Activated CD4-positive, alpha-beta T cell treated with anti-CD3 and anti-CD28 coated beads, Interleukin-2, amount 10 ng/mL, durations not matched to agents 24 days and 14 days (primary cell): ENCODE results near the gene UHRF1. TPM values are rescaled to one million over a fixed set of nuclear protein-coding genes. Genes with fewer than 3 reads are reported as not detected.
"Not testable (repeated sequence)": the region's sequence is repeated elsewhere in the genome, so short reads cannot be mapped to it uniquely, and the experiment has no call there.

ENCODE experiments used
- DNase-seq: peaks from one replicate; pipeline ENCODE4 v3.0.0; 2022
- H3K27ac Mint-ChIP-seq: one replicate; pipeline ENCODE4 v1.8.0; 2022; ENCODE audit warnings: mild to moderate bottlenecking, mixed read lengths
- H3K27me3 Mint-ChIP-seq: one replicate; pipeline ENCODE4 v1.8.0; 2022; ENCODE audit warnings: mixed read lengths
- H3K36me3 Mint-ChIP-seq: one replicate; pipeline ENCODE4 v1.8.0; 2022; ENCODE audit warnings: low read depth, mild to moderate bottlenecking, mixed read lengths
- H3K4me1 Mint-ChIP-seq: one replicate; pipeline ENCODE4 v1.8.0; 2021; ENCODE audit warnings: mixed read lengths
- H3K4me3 Mint-ChIP-seq: one replicate; pipeline ENCODE4 v1.8.0; 2022; ENCODE audit warnings: mild to moderate bottlenecking, moderate library complexity, mixed read lengths
- H3K9me3 Mint-ChIP-seq: one replicate; pipeline ENCODE4 v1.8.0; 2021; ENCODE audit warnings: mixed read lengths
- intact Hi-C: fragments of 100-400 bp; cut with micrococcal nuclease; formaldehyde crosslinking; loops from one replicate; pipeline ENCODE4 v1.15.1; 2023
- total RNA-seq: library from RNA; stranded (reverse); gene quantifications from 2 replicates; pipeline ENCODE4 v1.2.3, GENCODE V29; 2022

The UHRF1 gene
- total RNA-seq, 1 donor from 2014 or later: 161 TPM

- H3K36me3 Mint-ChIP-seq: peaks cover 22% of the 10 kb centered on the region
- H3K27me3 Mint-ChIP-seq, DNase-seq, H3K27ac Mint-ChIP-seq, H3K4me3 Mint-ChIP-seq, H3K9me3 Mint-ChIP-seq: not testable (repeated sequence)
- H3K4me1 Mint-ChIP-seq: peaks cover 24% of the 10 kb centered on the region
- intact Hi-C loops: loop anchor here (10.0 kb wide), 1 partner anchor 49 kb away; no protein-coding TSS in a partner anchor
Observed at GRCh38 chr19:4975601-4976000, 66.3 kb downstream of the UHRF1 start.

GRCh38 chr19:4976401-4977298, 67.3 kb downstream of the UHRF1 start:
- no peak overlapping the region for H3K27ac Mint-ChIP-seq
- intact Hi-C loops: loop anchor here (10.0 kb wide), 1 partner anchor 48 kb away; no protein-coding TSS in a partner anchor

GRCh38 chr19:4977299-4978174, 68.2 kb downstream of the UHRF1 start:
- H3K4me1 Mint-ChIP-seq: peaks cover 12% of the 10 kb centered on the region
- no peak overlapping the region for H3K27ac Mint-ChIP-seq
- DNase-seq: no peak
- intact Hi-C loops: loop anchor here (10.0 kb wide), 1 partner anchor 47 kb away; no protein-coding TSS in a partner anchor
- H3K4me3 Mint-ChIP-seq: no peak overlapping the region
- H3K9me3 Mint-ChIP-seq: no peaks in the 10 kb centered on the region
- H3K36me3 Mint-ChIP-seq: peaks cover 17% of the 10 kb centered on the region
- no peaks in the 10 kb centered on the region for H3K27me3 Mint-ChIP-seq

More at GRCh38 chr19:4976401-4977298, 67.3 kb downstream of the UHRF1 start:
- Mint-ChIP-seq H3K4me1 (peaks cover 15% of the 10 kb centered on the region), H3K36me3 (peaks cover 17% of the 10 kb centered on the region), H3K27me3 (no peaks in the 10 kb centered on the region), H3K9me3 (no peaks in the 10 kb centered on the region), H3K4me3 (no peak overlapping the region)
- DNase-seq: no peak

GRCh38 chr19:4979211-4979807, 70.0 kb downstream of the UHRF1 start:
- Mint-ChIP-seq H3K36me3 (peaks cover 17% of the 10 kb centered on the region), H3K27me3 (no peaks in the 10 kb centered on the region), H3K9me3 (no peaks in the 10 kb centered on the region), H3K27ac (no peak overlapping the region), H3K4me3 (no peak overlapping the region), H3K4me1 (peaks cover 11% of the 10 kb centered on the region)
- intact Hi-C loops: loop anchor here (10.0 kb wide), 1 partner anchor 45 kb away; no protein-coding TSS in a partner anchor
- DNase-seq: no peak

GRCh38 chr19:4980067-4980466, 70.8 kb downstream of the UHRF1 start:
- no peak for DNase-seq
- Mint-ChIP-seq H3K4me1 (peaks cover 8% of the 10 kb centered on the region), H3K27ac (no peak overlapping the region), H3K36me3 (peaks cover 14% of the 10 kb centered on the region), H3K27me3 (no peaks in the 10 kb centered on the region), H3K9me3 (no peaks in the 10 kb centered on the region), H3K4me3 (no peak overlapping the region)
- intact Hi-C loops: no loop called here

- no peak for DNase-seq
- no peaks in the 10 kb centered on the region for H3K9me3 Mint-ChIP-seq
- intact Hi-C loops: no loop called here
- peaks cover 8% of the 10 kb centered on the region for H3K4me1 Mint-ChIP-seq
- H3K36me3 Mint-ChIP-seq: peaks cover 14% of the 10 kb centered on the region
- no peaks in the 10 kb centered on the region for H3K27me3 Mint-ChIP-seq
- H3K27ac Mint-ChIP-seq: no peak overlapping the region
- H3K4me3 Mint-ChIP-seq: no peak overlapping the region
Observed at GRCh38 chr19:4980838-4981680, 71.8 kb downstream of the UHRF1 start.

- intact Hi-C loops: no loop called here
- Mint-ChIP-seq H3K4me1 (peaks cover 8% of the 10 kb centered on the region), H3K4me3 (no peak overlapping the region), H3K9me3 (no peaks in the 10 kb centered on the region), H3K36me3 (peaks cover 11% of the 10 kb centered on the region), H3K27me3 (no peaks in the 10 kb centered on the region), H3K27ac (peak overlapping the region; percentile 29)
- DNase-seq: no peak
Observed at GRCh38 chr19:4981681-4981958, 72.3 kb downstream of the UHRF1 start.

GRCh38 chr19:4983346-4984105, 74.2 kb downstream of the UHRF1 start:
- no peak for DNase-seq
- Mint-ChIP-seq H3K4me3 (no peak overlapping the region), H3K9me3 (no peaks in the 10 kb centered on the region)

GRCh38 chr19:4984106-4984380, 74.7 kb downstream of the UHRF1 start:
- Mint-ChIP-seq H3K9me3 (no peaks in the 10 kb centered on the region), H3K4me3 (no peak overlapping the region), H3K36me3 (peaks cover 2% of the 10 kb centered on the region), H3K27ac (no peak overlapping the region), H3K27me3 (no peaks in the 10 kb centered on the region), H3K4me1 (peaks cover 13% of the 10 kb centered on the region)
- intact Hi-C loops: no loop called here
- no peak for DNase-seq

More at GRCh38 chr19:4983346-4984105, 74.2 kb downstream of the UHRF1 start:
- peaks cover 2% of the 10 kb centered on the region for H3K36me3 Mint-ChIP-seq
- intact Hi-C loops: no loop called here
- peaks cover 13% of the 10 kb centered on the region for H3K4me1 Mint-ChIP-seq
- H3K27me3 Mint-ChIP-seq: no peaks in the 10 kb centered on the region
- H3K27ac Mint-ChIP-seq: no peak overlapping the region

GRCh38 chr19:4984438-4984990, 75.2 kb downstream of the UHRF1 start:
- Mint-ChIP-seq H3K4me3 (no peak overlapping the region), H3K9me3 (no peaks in the 10 kb centered on the region), H3K4me1 (peaks cover 9% of the 10 kb centered on the region), H3K36me3 (peaks cover 4% of the 10 kb centered on the region), H3K27ac (no peak overlapping the region), H3K27me3 (no peaks in the 10 kb centered on the region)
- intact Hi-C loops: no loop called here
- DNase-seq: no peak

GRCh38 chr19:4985551-4985991, 76.3 kb downstream of the UHRF1 start:
- no peaks in the 10 kb centered on the region for H3K27me3 Mint-ChIP-seq
- H3K4me1 Mint-ChIP-seq: peaks cover 7% of the 10 kb centered on the region
- no peak overlapping the region for H3K27ac Mint-ChIP-seq
- no peaks in the 10 kb centered on the region for H3K9me3 Mint-ChIP-seq
- DNase-seq: no peak
- peaks cover 7% of the 10 kb centered on the region for H3K36me3 Mint-ChIP-seq
- H3K4me3 Mint-ChIP-seq: no peak overlapping the region
- intact Hi-C loops: no loop called here

GRCh38 chr19:4986056-4986455, 76.8 kb downstream of the UHRF1 start:
- Mint-ChIP-seq H3K4me1 (peaks cover 7% of the 10 kb centered on the region), H3K4me3 (no peak overlapping the region), H3K36me3 (peaks cover 7% of the 10 kb centered on the region), H3K27ac (no peak overlapping the region), H3K9me3 (no peaks in the 10 kb centered on the region), H3K27me3 (no peaks in the 10 kb centered on the region)
- intact Hi-C loops: no loop called here
- DNase-seq: no peak
